K562 (cell line): ENCODE results near the gene SPOCK3. TPM values are rescaled to one million over a fixed set of nuclear protein-coding genes. Genes with fewer than 3 reads are reported as not detected.

ENCODE experiments used
- ATAC-seq: fragments of 200-7000 bp; cut with Tn5 transposase; 3 replicates; pipeline ENCODE4 v1.9.1; 2020; ENCODE audit warnings: moderate library complexity
- BruUV-seq: library from RNA; stranded (reverse); fragments of 400-500 nt; replicated peaks from 2 replicates; lab custom pipeline; 2021; lab: Mats Ljungman, UMichigan
- CTCF ChIA-PET: fragments of 300-600 bp; formaldehyde crosslinking; extraction: SDS; loops from one replicate; lab custom pipeline; 2021; ENCODE audit warnings: low intra/inter-chr PET ratio; lab: Yijun Ruan, JAX
- POLR2A ChIA-PET: fragments of 300-600, 350-650 bp; sonication (Branson Sonifier 250); formaldehyde crosslinking; extraction: SDS; loops from one replicate; lab custom pipeline; 2021; ENCODE audit warnings: antibody characterized with exemption, inconsistent platforms; lab: Yijun Ruan, JAX
- DNase-seq, 4 experiments: peaks; one replicate each; pipeline versions ENCODE4 v3.0.0 to v3.0.0-alpha.2; 2011 to 2018; ENCODE audit warnings: low spot score in 3 of 4, mixed read lengths in 3 of 4; ENCODE audit errors: extremely low read depth in 1 of 4
- FAIRE-seq: peaks from 2 replicates; lab custom pipeline; 2011; peaks lifted over from hg19 to GRCh38; lab: Jason Lieb, UNC
- H2AFZ ChIP-seq: 2 replicates; pipeline ENCODE4 v1.6.0; 2011; ENCODE audit warnings: low read depth, low read length, control low read depth, inconsistent platforms
- H3K27ac ChIP-seq: fragments of 200-600 bp; 3 replicates; pipeline ENCODE4 v1.8.0; 2011; ENCODE audit warnings: low read depth, mild to moderate bottlenecking, control low read depth, inconsistent platforms, low read length, moderate library complexity, mixed read lengths; ENCODE audit errors: extremely low read depth
- H3K27me3 ChIP-seq, 2 experiments: fragments of 300-600 bp in 1 of 2; 2 replicates in 1 of 2; 3 replicates in 1 of 2; pipeline versions ENCODE4 v1.6.0 to v1.8.0; 2011; ENCODE audit warnings: inconsistent platforms in 2 of 2, low read length in 2 of 2, mild to moderate bottlenecking in 1 of 2, mixed read lengths in 1 of 2, moderate library complexity in 1 of 2; ENCODE audit not compliant: control insufficient read depth in 2 of 2, insufficient read depth in 2 of 2
- H3K36me3 ChIP-seq: fragments of 300-600 bp; 3 replicates; pipeline ENCODE4 v1.8.0; 2011; ENCODE audit warnings: mild to moderate bottlenecking, low read length, inconsistent platforms; ENCODE audit not compliant: control insufficient read depth, insufficient read depth
- H3K4me1 ChIP-seq, 2 experiments: fragments of 200-600 bp in 1 of 2; replicated peaks in 1 of 2; 2 replicates in 1 of 2; 3 replicates in 1 of 2; pipeline versions ENCODE4 v1.5.1 to v1.8.0; 2011; ENCODE audit warnings: inconsistent platforms in 2 of 2, low read length in 2 of 2, mild to moderate bottlenecking in 1 of 2, mixed read lengths in 1 of 2, moderate library complexity in 1 of 2; ENCODE audit not compliant: control insufficient read depth in 2 of 2, insufficient read depth in 2 of 2
- H3K4me2 ChIP-seq: 2 replicates; pipeline ENCODE4 v1.6.1; 2011; ENCODE audit warnings: low read length, control low read depth, inconsistent platforms, mixed read lengths; ENCODE audit not compliant: insufficient read depth
- H3K4me3 ChIP-seq: fragments of 200-600 bp; sonication (generic), shearing (Covaris generic); 2 replicates; pipeline ENCODE4 v1.5.1; 2016; ENCODE audit warnings: control low read depth, inconsistent platforms
- H3K79me2 ChIP-seq: fragments of 200-600 bp; 3 replicates; pipeline ENCODE4 v1.8.0; 2011; ENCODE audit warnings: low read length, inconsistent platforms; ENCODE audit not compliant: control insufficient read depth, insufficient read depth
- H3K9ac ChIP-seq, 2 experiments: 2 replicates each; pipeline versions ENCODE4 v1.6.0 to v1.6.1; 2011; ENCODE audit warnings: low read depth in 2 of 2, low read length in 2 of 2, control low read depth in 1 of 2, inconsistent platforms in 1 of 2, mild to moderate bottlenecking in 1 of 2, mixed read lengths in 1 of 2; ENCODE audit not compliant: insufficient read depth in 1 of 2
- H3K9me1 ChIP-seq: one replicate; pipeline ENCODE4 v1.6.0; 2011; ENCODE audit warnings: inconsistent platforms, mild to moderate bottlenecking, low read length, moderate library complexity; ENCODE audit not compliant: control insufficient read depth, insufficient read depth
- H3K9me3 ChIP-seq: replicated peaks from 2 replicates; pipeline ENCODE4 v1.5.1; 2011; ENCODE audit warnings: low read depth, low read length, inconsistent platforms; ENCODE audit not compliant: control insufficient read depth, insufficient read depth
- H4K20me1 ChIP-seq: replicated peaks from 2 replicates; pipeline ENCODE4 v1.6.1; 2011; ENCODE audit warnings: low read length, inconsistent platforms, mixed read lengths; ENCODE audit not compliant: control insufficient read depth, insufficient read depth
- ASH1L ChIP-seq: fragments of 450-650 bp; IDR thresholded peaks from 2 replicates; pipeline ENCODE4 v1.6.1; 2018; ENCODE audit warnings: borderline replicate concordance, mild to moderate bottlenecking, low read depth; ENCODE audit not compliant: partially characterized antibody
- ATF1 ChIP-seq, 2 experiments: fragments of 450-650 bp in 1 of 2; IDR thresholded peaks; 2 replicates each; pipeline ENCODE4 v1.6.1; 2016; ENCODE audit warnings: missing compliant biosample characterization in 1 of 2, missing genetic modification characterization in 1 of 2
- E2F3 ChIP-seq: fragments of 250-450 bp; sonication (Bioruptor Pico); IDR thresholded peaks from 2 replicates; pipeline ENCODE4 v1.4.0; 2020; ENCODE audit warnings: mild to moderate bottlenecking
- IFI16 ChIP-seq: fragments of 250-450 bp; sonication (Bioruptor Pico); IDR thresholded peaks from 2 replicates; pipeline ENCODE4 v2.1.2; 2022; ENCODE audit warnings: mild to moderate bottlenecking, inconsistent platforms
- NFE2L1 ChIP-seq: fragments of 450-650 bp; IDR thresholded peaks from 2 replicates; pipeline ENCODE4 v1.6.1; 2016; ENCODE audit warnings: missing genetic modification characterization, low read depth, mild to moderate bottlenecking, missing compliant biosample characterization, moderate library complexity, borderline replicate concordance
- POLR2AphosphoS5 ChIP-seq: IDR thresholded peaks from 2 replicates; pipeline ENCODE4 v1.6.1; 2011; ENCODE audit warnings: mild to moderate bottlenecking, low read depth, low read length, moderate library complexity; ENCODE audit not compliant: control insufficient read depth, insufficient read depth
- RAD51 ChIP-seq: fragments of 450-650 bp; IDR thresholded peaks from 2 replicates; pipeline ENCODE4 v1.7.1; 2016; ENCODE audit warnings: low read depth, mild to moderate bottlenecking, borderline replicate concordance
- RCOR1 ChIP-seq, 2 experiments: IDR thresholded peaks; 2 replicates each; pipeline ENCODE4 v1.6.1; 2012; ENCODE audit warnings: low read depth in 2 of 2, low read length in 2 of 2, borderline replicate concordance in 1 of 2, improper control_type of control experiment in 1 of 2
- ZBTB7A ChIP-seq: IDR thresholded peaks from 2 replicates; pipeline ENCODE4 v1.6.1; 2011; ENCODE audit warnings: low read depth, mild to moderate bottlenecking, low read length, moderate library complexity, borderline replicate concordance; ENCODE audit not compliant: control insufficient read depth
- ZNF121 ChIP-seq: sonication (generic); formaldehyde crosslinking; conservative IDR thresholded peaks from 2 replicates; pipeline ENCODE4 v1.8.0; 2022; ENCODE audit warnings: missing genetic modification reagents
- ZNF217 ChIP-seq: sonication (generic); formaldehyde crosslinking; IDR thresholded peaks from 2 replicates; pipeline ENCODE4 v1.8.0; 2022; ENCODE audit warnings: mild to moderate bottlenecking, missing genetic modification reagents
- ZNF3 ChIP-seq: fragments of 250-450 bp; sonication (Bioruptor Pico); IDR thresholded peaks from 2 replicates; pipeline ENCODE4 v1.5.0; 2021; ENCODE audit warnings: mild to moderate bottlenecking, moderate library complexity
- ZNF347 ChIP-seq: fragments of 450-650 bp; formaldehyde crosslinking; IDR thresholded peaks from 2 replicates; pipeline ENCODE4 v1.4.0; 2020; ENCODE audit warnings: low read depth, mild to moderate bottlenecking, moderate library complexity
- ZNF766 ChIP-seq: fragments of 200-800 bp; sonication (Bioruptor generic); conservative IDR thresholded peaks from 2 replicates; pipeline ENCODE4 v1.6.1; 2016; ENCODE audit warnings: missing genetic modification characterization, missing compliant biosample characterization
- WGBS: fragments of 100-300 bp; shearing (Covaris generic); methylation state at CpG from one replicate; pipeline ENCODE4 v1.1.6; 2016; ENCODE audit warnings: low coverage, mixed read lengths; ENCODE audit not compliant: insufficient coverage; ENCODE audit errors: missing lambda C conversion rate; 5-methylcytosine and 5-hydroxymethylcytosine counted together
- in situ Hi-C: fragments of 300-500 bp; cut with MboI; formaldehyde crosslinking; loops from 4 replicates; pipeline ENCODE4 v1.15.0; 2018; ENCODE audit warnings: inconsistent platforms, mixed read lengths
- intact Hi-C: fragments of 100-400 bp; cut with micrococcal nuclease; formaldehyde crosslinking; loops from 2 replicates; pipeline ENCODE4 v1.14.2; 2022
- polyA plus RNA-seq, 8 experiments: library from polyadenylated mRNA; depleted of rRNA in 4 of 8; stranded (reverse) in 5 of 8; unstranded in 3 of 8; fragments of >200 nt; fragmentation: Nextera tagmentation in 2 of 8; fragmentation: Illumina TruSeq in 1 of 8; extraction: Ambion mirVana in 2 of 8; extraction: Trizol in 1 of 8; gene quantifications; 2 replicates each; pipeline versions ENCODE4 v1.2.1 to v1.2.3, GENCODE V29; 2011 to 2014; ENCODE audit warnings: inconsistent platforms in 1 of 8, missing spikeins in 1 of 8
- total RNA-seq, 7 experiments: library from RNA; depleted of rRNA in 6 of 7; stranded (reverse); fragments of >200 nt in 6 of 7; fragmentation: Illumina TruSeq in 2 of 7; extraction: Trizol in 2 of 7; gene quantifications; 2 replicates each; pipeline versions ENCODE4 v1.2.1 to v1.2.3, GENCODE V29; 2011 to 2021; ENCODE audit warnings: low replicate concordance in 1 of 7
- TF ChIP-seq, protein P1 (sequence below): fragments of 250-450 bp; sonication (Bioruptor Pico); IDR thresholded peaks from 2 replicates; pipeline ENCODE4 v1.8.0; 2021; ENCODE audit warnings: moderate library complexity, mild to moderate bottlenecking, inconsistent platforms
- TF ChIP-seq, protein P2 (sequence below): fragments of 450-650 bp; IDR thresholded peaks from 2 replicates; pipeline ENCODE4 v1.6.1; 2017; ENCODE audit warnings: mild to moderate bottlenecking, moderate library complexity
- TF ChIP-seq, protein P3 (sequence below): sonication (generic); formaldehyde crosslinking; IDR thresholded peaks from 2 replicates; pipeline ENCODE4 v1.8.0; 2022; ENCODE audit warnings: missing genetic modification reagents, mild to moderate bottlenecking, borderline replicate concordance

Gene SPOCK3
- total and polyA plus RNA-seq, 9 of the 15 experiments (the other 6 are each of a cell fraction or from before 2014, with no cell fraction given): not detected

DNA sequence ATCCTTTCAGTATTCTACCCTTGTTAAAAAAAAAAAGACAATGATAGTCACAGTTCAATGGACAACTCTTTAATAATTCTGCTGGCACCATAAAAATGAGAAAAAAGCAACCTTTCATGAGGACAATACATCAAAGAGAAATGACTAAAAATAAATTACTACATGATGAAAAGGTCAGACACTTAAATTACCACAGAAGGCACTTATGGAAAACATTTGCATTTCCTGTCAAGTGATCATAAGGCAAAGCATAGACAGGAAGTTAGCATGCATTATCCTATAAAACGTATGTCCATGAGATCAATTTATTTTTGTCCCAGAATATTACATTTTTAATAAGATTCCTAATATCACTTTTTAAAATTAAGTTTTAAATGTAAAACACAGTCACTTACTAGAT, 303.8 kb downstream of the SPOCK3 start:
- no peak overlapping the region for H3K4me2 ChIP-seq
- ATAC-seq: no peak
- DNase-seq: no peak
- BruUV-seq: no TSS peak
- H3K79me2 ChIP-seq: no peaks in the 10 kb centered on the region
- 6% methylated on average over 1 of the region's 1 CpG for WGBS
- in situ Hi-C loops: no loop called here
- no peak overlapping the region for H3K27ac ChIP-seq
- no peak overlapping the region for H3K4me3 ChIP-seq
- no peak for FAIRE-seq
- H3K4me1 ChIP-seq: no peaks in the 10 kb centered on the region
- H3K36me3 ChIP-seq: no peaks in the 10 kb centered on the region
- no peaks in the 10 kb centered on the region for H3K9me1 ChIP-seq
- H3K9me3 ChIP-seq: no peaks in the 10 kb centered on the region
- intact Hi-C loops: no loop called here
- no peak for TF ChIP-seq ZNF121
- TF ChIP-seq IFI16 (CRISPR knock-in tag): no peak
- TF ChIP-seq ZNF217 (CRISPR knock-in tag): no peak
- TF ChIP-seq, protein P1, sequence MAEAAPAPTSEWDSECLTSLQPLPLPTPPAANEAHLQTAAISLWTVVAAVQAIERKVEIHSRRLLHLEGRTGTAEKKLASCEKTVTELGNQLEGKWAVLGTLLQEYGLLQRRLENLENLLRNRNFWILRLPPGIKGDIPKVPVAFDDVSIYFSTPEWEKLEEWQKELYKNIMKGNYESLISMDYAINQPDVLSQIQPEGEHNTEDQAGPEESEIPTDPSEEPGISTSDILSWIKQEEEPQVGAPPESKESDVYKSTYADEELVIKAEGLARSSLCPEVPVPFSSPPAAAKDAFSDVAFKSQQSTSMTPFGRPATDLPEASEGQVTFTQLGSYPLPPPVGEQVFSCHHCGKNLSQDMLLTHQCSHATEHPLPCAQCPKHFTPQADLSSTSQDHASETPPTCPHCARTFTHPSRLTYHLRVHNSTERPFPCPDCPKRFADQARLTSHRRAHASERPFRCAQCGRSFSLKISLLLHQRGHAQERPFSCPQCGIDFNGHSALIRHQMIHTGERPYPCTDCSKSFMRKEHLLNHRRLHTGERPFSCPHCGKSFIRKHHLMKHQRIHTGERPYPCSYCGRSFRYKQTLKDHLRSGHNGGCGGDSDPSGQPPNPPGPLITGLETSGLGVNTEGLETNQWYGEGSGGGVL (CRISPR knock-in tag): no peak
- no peak for TF ChIP-seq NFE2L1
- TF ChIP-seq RAD51: no peak
- TF ChIP-seq ASH1L: no peak
- TF ChIP-seq, protein P2, sequence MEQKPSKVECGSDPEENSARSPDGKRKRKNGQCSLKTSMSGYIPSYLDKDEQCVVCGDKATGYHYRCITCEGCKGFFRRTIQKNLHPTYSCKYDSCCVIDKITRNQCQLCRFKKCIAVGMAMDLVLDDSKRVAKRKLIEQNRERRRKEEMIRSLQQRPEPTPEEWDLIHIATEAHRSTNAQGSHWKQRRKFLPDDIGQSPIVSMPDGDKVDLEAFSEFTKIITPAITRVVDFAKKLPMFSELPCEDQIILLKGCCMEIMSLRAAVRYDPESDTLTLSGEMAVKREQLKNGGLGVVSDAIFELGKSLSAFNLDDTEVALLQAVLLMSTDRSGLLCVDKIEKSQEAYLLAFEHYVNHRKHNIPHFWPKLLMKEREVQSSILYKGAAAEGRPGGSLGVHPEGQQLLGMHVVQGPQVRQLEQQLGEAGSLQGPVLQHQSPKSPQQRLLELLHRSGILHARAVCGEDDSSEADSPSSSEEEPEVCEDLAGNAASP: no peak
- TF ChIP-seq ZNF3 (CRISPR knock-in tag): no peak
- no peak for TF ChIP-seq ZNF347 (CRISPR knock-in tag)
- TF ChIP-seq POLR2AphosphoS5: no peak
- TF ChIP-seq RCOR1 (IDR thresholded peaks at IDR 0.05; ENCODE audit: borderline replicate concordance in 1 of 2, low read depth in 2 of 2, low read length in 2 of 2): no peak
- no peak for TF ChIP-seq E2F3 (CRISPR knock-in tag)
- no peak for TF ChIP-seq ZBTB7A
- TF ChIP-seq, protein P3, sequence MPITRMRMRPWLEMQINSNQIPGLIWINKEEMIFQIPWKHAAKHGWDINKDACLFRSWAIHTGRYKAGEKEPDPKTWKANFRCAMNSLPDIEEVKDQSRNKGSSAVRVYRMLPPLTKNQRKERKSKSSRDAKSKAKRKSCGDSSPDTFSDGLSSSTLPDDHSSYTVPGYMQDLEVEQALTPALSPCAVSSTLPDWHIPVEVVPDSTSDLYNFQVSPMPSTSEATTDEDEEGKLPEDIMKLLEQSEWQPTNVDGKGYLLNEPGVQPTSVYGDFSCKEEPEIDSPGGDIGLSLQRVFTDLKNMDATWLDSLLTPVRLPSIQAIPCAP (CRISPR knock-in tag): no peak
- TF ChIP-seq ATF1 (CRISPR knock-in tag; IDR thresholded peaks at IDR 0.05): no peak
- no peak for TF ChIP-seq ATF1 (tag; IDR thresholded peaks at IDR 0.05)
- no peak for TF ChIP-seq ZNF766
- CTCF ChIA-PET: no interaction called here
- H3K9ac ChIP-seq: no peak overlapping the region
- no peaks in the 10 kb centered on the region for H3K27me3 ChIP-seq
- no peak overlapping the region for H2AFZ ChIP-seq
- no peaks in the 10 kb centered on the region for H4K20me1 ChIP-seq
- POLR2A ChIA-PET: no interaction called here
